GM12865 (cell line): ENCODE data around the gene ZNF740.

Source experiments
- DNase-seq: peaks from one replicate; pipeline ENCODE4 v3.0.0; 2010; ENCODE audit warnings: low read depth
- H3K4me3 ChIP-seq: 2 replicates; pipeline ENCODE4 v1.5.1; 2011; ENCODE audit warnings: mild to moderate bottlenecking, low read depth, low read length, control low read depth
- TF ChIP-seq, protein P1 (sequence below): IDR thresholded peaks from 2 replicates; pipeline ENCODE4 v1.5.1; 2011; ENCODE audit warnings: low read length, control low read depth, low read depth, inconsistent platforms; ENCODE audit not compliant: insufficient read depth; ENCODE audit errors: missing control alignments

ZNF740 gene

DNA sequence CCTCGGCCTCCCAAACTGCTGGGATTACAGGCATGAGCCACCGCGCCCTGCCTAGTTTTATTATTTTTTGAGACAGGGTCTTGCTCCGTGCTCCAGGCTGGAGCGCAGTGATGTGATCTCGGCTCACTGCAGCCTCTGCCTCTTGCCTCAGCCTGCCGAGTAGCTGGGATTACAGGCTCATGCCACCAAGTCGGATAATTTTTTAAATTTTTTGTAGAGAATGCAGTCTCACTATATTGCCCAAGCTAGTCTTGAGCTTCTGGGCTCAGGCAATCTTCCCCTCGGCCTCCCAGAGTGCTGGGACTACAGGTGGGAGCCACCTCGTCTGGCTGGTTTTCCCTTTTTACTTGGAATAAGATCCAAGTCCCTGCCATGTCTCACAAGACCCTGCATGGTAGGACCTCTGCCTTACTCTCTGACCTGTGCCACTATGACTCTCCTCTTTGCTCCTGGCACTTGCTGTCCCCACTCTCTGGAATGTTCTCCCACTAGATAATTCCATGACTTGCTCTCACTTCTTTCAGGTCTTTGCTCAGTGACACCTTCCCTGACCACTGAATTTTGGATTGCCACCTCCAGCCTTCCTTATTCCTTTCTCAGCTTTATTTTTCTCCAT, 59.2 kb downstream of the ZNF740 start:
- no peak for DNase-seq
- no peak overlapping the region for H3K4me3 ChIP-seq
- TF ChIP-seq, protein P1, sequence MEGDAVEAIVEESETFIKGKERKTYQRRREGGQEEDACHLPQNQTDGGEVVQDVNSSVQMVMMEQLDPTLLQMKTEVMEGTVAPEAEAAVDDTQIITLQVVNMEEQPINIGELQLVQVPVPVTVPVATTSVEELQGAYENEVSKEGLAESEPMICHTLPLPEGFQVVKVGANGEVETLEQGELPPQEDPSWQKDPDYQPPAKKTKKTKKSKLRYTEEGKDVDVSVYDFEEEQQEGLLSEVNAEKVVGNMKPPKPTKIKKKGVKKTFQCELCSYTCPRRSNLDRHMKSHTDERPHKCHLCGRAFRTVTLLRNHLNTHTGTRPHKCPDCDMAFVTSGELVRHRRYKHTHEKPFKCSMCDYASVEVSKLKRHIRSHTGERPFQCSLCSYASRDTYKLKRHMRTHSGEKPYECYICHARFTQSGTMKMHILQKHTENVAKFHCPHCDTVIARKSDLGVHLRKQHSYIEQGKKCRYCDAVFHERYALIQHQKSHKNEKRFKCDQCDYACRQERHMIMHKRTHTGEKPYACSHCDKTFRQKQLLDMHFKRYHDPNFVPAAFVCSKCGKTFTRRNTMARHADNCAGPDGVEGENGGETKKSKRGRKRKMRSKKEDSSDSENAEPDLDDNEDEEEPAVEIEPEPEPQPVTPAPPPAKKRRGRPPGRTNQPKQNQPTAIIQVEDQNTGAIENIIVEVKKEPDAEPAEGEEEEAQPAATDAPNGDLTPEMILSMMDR = no peak

DNA sequence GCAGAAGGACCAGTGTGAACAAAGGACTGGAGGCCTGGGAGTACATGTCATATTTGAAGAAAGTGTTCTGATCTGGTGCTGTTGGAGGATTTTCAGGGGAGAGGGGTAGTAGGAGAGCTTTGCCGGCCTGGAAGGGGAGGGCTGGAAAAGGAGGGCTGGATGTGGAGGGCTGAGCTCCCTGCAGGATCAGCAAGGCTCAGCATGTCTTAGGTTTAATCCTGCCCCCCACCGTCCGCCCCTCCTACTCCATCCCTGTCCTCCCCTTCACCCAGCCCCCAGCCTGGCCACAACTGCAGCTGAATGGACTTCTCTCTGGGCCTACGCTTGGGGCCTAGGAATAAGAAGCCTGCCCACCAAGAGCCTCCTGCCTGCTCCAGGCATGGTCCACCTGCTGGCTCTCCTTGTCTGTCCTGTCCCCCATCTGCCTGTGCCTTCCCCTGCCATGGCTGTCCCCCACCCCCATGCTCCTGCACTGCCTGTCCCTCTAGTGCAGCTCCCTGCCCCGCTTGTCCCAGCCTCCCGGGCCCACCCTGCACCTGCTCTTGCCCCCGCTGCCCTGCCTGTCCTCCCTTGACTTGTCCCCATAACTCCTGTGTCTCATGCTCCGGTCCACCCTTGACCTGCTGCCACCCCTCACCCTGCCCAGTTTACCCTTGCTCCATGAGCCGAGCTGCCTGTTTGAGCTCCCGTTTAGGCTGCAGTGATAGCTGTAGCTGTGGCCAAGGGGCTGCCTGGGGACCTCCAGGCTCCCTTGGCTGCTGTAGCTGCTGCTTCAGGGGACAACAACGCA, 61.3 kb downstream of the ZNF740 start:
- TF ChIP-seq, protein P1 = no peak
- DNase-seq = no peak
- H3K4me3 ChIP-seq = no peak overlapping the region

DNA sequence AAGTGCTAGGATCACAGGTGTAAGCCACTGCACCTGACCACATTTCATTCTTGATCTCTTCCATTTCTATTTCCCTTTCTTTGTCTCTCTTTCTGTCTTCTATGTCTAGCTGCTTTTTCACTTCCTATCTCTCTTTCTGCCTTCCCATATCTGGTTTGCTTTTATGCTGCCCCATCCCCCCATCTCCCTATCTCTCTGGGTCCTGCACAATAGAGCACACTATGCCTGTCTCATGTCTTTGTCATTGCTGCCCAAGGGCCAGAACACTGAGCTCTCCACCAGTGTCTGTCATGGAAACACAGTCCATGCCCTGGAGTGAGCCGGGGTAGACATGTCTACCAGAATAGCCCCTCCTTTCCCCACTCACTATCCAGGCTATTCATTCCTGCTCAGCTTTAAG, 63.8 kb downstream of the ZNF740 start:
- H3K4me3 ChIP-seq = no peak overlapping the region

More for the DNA sequence above, 63.8 kb downstream of the ZNF740 start:
- TF ChIP-seq, protein P1 = no peak
- no peak for DNase-seq
